ENCODE measurements around the gene ZNF805.
"Not testable (repeated sequence)": the region's sequence is repeated elsewhere in the genome, so short reads cannot be mapped to it uniquely, and the experiment has no call there.

Gene ZNF805

DNA sequence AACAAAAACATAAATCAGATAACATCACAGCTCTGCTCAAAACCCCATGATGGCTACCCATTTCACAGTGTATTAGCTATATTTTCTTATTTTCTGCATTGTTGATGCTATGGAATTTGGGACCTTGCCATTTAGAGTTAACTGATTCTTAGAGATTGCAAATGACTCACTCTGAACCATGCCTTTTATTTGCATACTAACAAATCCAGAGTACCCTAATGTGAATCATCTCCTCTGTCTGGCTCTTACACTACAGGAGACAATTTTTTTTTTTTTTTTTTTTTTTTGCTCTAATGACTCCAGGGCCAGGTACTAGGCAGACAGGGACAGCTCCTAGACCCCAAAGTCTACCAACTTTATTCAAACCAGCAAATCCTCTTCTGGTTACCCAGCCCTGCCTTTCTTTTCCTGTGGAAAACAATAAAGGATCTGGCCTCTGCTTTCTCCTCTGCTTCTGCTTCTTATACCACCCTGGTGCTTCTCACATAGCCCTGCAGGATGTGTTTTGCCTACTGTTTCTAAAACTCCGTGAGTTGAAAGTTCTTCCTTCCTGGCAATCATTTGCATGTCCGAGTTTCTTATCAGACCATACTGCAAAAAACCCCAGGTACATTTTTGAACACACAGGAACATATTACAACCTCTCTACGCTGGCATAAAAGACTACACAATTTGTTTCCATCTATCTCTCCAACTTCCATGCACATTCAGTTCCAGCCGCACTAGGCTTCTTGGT is 29.3 kb downstream of the ZNF805 start:
- no peak for DNase-seq

DNA sequence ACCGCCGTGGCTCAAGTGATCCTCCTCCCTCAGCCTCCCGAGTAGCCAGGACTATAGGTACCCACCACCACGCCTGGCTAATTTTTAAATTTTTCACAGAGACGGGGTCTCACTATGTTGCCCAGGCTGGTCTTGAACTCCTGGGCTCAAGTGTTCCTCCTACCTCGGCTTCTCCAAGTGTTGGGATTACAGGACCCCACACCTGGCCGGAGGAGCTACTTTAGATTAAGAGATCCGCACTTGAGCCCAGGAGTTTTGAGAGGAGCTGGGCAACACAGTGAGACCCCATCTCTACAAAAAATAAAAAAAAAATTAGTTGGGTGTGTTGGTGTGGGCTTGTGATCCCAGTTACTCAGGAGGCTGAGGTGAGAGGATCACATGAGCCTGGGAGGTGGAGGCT is 30.8 kb downstream of the ZNF805 start:
- DNase-seq: no peak

DNA sequence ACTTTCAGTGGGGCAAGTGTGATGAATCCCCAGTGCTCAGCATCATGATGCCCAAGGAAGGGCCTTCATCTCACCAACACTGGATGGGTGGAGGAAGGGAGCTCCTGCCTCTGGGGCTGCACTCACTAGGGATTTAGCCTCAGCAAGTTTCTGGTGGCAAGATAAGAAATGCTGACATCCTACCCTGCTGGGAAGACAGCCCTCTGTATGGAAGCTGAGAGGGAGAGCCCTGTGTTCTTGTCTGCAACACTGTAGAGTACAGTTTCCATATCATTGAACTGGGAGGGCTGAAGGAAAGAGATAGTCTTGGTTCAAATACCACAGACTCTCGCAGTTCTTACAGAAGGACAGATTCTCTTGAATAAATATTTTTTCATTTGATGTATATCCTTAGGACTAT is 32.6 kb downstream of the ZNF805 start:
- DNase-seq: no peak

DNA sequence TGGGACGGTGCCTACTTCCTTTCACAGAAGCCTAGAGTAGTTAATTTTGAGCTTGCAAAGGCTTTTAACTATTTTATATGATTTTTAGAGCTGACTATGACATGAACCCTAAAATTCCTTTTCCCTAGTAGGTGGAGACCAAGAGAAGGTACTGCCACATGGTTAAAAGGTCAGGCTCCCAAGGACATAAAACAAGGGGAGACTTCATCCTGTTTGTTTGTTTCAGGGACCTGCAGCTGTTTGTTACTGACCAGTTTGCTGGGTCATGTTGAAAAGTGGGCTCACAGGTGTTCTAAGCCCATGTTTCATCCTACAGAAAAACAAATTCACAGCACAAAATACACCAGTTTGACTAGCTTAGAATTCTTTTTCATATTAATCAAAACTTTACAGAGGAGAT is 36.0 kb downstream of the ZNF805 start:
- DNase-seq: no peak

DNA sequence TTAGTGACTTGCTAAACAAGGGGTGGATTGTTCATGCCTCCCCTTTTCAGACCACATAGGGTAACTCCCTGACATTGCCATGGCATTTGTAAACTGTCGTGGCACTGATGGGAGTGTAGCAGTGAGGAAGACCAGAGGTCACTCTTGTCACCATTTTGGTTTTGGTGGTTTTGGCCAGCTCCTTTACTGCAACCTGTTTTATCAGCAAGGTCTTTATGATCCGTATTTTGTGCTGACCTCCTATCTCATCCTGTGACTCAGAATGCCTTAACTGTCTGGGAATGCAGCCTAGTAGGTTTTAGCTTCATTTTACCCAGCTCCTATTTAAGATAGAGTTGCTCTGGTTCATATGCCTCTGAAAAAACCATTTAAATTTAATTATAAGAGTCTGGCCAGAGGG is 38.0 kb downstream of the ZNF805 start:
- DNase-seq: not testable (repeated sequence)

DNA sequence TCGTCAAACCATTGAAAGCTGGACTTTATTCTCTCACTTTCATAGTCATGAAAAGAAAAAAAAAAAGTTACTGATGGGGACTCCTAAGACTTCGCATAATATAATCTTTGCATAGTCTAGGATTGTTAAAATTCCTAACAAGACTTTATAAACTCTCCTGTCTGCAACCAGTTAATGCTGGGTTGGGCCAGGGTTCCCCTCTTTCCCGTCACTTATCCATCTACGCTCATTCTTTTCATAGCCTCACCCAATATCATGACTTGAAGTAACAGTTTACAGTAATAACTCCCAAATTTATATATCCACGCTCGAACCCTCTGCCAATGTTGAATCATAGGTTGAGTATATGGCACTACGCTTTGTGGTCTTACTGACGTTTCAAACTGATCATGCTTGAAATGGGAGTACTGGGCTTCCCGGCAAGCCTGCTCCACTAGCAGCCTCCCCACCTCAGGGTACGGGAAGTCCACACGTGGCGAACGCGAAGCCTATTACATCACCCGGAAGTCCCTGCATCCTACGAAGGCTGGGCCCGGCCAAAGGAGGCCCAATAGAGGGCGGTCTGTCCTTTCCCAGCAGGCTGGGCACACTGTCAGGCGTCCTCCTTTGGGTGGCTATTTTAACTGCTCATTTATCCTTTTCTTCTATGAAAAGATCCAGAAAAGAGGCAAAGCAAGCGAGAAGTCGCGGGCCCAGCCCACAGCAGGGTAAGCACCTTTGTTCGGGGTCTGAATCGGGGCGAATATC is 39.2 kb downstream of the ZNF805 start:
- peak; percentile 91 for DNase-seq

DNA sequence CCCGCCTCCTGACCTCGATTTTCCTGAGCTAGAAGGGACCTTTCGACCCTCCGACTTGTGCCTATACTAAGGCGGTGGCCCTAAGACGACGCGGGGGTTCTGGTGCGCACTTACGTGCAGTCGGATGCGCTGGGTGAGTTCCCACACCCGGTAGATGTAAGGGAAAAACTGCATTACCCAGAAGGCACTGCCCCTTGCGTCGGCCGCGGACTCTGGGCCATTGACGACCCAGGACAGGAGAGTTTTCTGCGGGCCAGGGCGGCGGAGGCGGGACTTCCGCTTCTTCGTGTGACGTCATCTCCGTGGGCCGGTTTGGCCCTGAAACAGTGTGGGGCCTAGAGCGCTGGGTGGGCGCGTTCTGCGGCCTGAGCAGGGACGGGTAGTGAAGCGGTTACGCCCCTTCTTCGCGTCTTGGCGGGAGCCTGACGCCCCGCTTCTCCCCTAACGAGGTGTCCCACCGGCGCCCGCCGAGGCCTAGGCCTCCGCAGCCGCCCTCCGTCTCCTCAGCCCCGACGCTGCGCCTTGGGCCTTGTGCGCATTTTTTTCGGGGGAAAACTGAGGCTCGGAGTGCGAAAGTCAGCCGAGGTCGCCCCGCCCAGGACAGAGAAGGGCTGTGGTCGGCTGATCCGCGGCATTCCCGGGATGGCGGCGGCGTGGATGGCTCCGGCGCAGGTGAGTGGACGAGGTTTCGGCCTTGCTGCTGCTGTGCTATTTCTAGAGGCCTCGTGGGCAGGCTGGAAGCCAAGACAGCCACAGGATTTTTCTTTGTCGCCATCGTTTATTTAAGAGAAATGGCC is 39.9 kb downstream of the ZNF805 start, which contains the start of gene ZNF460:
Gene ZNF460, plus strand, starts transcription at position 321 of the 797 bp plus-strand sequence. Its CDS starts 322 bp downstream, at position 643.
- peak; percentile 85 for DNase-seq

DNA sequence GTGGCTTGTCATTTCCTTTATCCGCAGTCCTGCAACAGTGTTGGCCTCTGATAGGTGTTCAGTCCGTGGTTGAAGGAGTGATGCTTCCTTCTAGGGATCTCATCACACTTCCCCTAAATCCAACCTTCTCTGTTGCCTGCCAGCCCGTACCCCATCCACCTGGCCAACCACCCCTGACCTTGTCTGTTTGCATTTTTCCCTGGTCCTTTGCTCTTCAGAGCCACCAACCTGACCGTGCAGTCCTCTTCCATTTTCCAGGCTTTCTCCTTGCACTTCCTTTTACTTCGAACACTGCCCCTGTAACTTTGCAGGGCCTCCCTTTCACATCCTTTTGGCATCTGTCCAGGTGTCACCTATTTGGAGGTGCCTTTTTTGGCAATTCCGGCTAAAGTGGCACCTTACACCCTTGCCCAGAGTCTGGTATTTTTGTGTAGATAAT is 40.5 kb downstream of the ZNF805 start:
- DNase-seq: no peak

DNA sequence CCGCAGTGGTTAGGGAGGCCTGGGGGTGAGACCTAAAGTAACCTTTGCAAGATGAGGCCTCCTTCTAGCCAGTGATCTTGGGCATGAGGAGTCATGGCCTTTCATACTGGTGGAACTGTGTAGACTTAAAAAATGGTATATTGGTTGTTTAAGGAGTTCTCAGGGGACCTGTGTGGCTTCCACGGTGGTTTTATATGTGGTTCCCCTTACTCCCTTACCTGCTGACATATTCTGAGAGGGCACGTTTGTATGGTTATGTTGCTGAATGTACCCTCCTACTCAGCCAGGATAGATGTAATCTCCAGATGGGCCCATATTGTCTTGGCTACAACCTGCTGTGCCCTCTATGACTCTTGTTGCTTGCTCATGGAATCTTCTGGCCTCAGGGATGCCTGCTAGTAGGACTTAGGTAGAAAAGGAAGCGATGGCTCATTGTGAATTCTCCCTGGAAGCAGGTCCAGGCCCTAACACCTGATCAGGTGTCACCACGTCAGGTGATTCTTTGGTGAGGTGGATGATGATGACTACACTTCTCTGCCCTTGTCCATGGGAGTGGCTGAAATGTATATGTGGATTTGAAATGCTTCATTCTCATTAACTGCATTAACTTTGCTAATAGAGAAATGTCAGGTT is 41.7 kb downstream of the ZNF805 start:
- DNase-seq: no peak

DNA sequence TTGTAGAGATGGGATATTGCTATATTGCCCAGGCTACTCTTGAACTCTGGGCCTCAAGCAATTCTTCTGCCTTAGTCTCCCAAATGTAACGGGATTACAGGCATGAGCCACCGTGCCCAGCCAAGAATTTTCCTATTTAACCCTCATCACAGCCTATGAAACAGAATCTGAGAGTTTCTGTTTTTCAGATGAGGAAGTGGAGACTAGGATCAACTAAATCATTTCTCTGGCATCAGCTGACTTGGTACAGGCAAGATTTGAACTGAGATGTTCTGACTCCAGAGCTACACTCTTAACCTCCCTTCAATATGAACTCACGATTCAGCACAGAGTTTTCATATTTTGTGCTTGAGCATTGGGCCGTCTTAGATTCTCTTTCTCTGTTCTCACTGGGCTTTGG is 47.9 kb downstream of the ZNF805 start:
- DNase-seq: no peak

DNA sequence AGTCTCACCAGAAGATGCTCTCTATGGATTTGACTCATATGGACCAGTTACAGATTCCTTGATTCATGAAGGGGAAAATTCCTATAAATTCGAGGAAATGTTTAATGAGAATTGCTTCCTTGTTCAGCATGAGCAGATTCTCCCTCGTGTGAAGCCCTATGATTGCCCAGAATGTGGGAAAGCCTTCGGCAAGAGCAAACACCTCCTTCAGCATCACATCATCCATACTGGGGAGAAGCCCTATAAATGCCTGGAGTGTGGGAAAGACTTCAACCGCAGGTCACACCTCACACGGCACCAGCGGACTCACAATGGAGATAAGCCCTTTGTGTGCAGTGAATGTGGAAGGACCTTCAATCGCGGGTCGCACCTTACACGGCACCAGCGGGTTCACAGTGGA is 50.5 kb downstream of the ZNF805 start:
- no peak for DNase-seq

DNA sequence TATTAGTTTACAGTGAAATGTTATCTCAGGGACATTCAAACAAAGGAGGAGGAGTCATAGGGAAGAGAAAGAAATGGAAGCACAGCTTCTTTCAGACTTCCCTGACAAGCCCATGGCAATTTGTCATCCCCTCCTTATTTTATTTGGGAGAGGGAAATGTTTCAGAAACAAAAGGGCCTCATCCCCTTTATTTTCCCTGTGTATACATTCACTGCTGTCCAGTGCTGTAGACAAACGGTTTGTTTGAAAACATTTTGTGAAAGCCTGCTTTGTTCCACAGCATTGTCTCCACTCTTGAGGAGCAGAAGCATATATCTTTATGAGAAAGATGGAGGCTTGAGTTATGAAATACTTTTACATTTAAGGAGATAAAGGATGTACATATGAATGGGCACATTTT is 52.1 kb downstream of the ZNF805 start:
- no peak for DNase-seq

DNA sequence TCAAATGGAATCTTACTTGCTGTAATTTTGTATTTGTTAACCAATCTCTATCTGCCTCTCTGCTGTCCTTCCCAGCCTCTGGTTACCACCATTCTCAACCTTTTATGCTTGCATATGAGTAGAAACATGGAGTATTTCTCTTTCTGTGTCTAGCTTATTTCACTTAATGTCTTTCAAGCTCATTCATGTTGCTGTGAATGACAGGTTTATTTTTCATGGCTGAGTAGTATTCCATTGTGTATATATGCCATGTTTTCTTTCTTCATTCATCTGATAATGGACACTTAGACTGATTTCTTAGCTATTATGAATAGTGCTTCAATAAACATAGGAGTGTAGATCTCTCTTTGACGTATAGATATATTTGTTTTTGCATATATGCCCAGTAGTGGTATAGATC is 53.3 kb downstream of the ZNF805 start:
- DNase-seq: no peak

DNA sequence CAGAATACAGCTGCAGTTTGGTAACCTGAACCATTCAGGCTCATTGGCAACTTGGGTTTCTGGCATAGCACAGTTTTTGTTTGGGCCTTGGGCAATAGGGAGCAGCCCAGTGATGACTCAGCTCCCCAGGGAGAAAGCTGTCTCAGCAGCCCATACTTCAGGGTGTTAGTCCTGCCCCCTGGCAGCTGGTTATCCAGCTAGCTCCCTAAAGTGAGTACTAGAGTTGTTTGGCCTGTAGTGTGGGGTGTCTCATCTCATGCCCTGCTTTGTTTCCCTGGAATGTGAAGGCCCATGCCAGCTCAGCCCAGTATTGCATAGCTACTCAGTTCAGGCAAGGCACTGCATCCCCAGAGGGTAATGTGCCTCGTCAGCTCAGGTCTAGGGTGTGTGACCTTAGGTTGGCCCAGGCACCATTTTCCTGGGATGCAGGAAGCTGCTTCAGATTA is 61.6 kb downstream of the ZNF805 start:
- no peak for DNase-seq

DNA sequence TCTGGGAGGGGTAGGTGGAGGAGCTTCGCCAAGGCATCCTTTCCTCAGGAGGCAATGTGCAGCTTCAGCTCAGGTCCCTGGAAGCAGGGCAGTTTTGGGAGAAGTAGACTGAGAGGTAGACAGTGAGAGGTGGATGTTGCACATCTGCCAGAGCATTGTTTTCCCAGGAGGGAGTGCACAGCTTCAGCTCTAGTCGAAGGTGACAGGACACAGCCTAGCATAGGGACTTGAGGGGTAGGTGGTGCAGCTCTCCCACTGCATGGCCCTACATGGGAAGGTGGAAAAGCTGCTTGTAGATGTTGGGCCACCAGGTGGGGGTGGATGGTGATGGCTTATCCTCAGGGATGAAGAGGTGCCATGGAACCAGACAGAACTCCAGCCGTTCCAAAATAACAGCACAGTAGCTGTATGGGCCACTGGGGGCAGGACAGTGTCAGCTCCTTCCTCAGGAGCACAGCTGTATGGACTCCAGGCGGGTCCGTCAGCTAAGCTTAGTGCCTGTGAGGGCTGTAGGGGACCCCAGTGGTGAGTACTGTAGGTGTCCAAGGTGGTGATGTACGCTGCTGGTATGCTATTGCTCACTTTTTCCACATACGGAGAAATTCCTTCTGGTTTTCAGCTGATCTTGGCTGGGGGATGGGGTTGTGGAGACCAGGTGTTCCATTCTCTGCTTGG is 62.4 kb downstream of the ZNF805 start:
- no peak for DNase-seq

All from DMS79 treated with DMSO at 0.1 percent for 48 hours (cell line).